Superior temporal gyrus (tissue), 1 donor: ENCODE results near the gene CFAP54.

Experiments used
- DNase-seq: peaks from one replicate; pipeline ENCODE4 v3.0.0-alpha.2; 2016; ENCODE audit errors: extremely low spot score

CFAP54 gene

GRCh38 chr12:96821592-96821991 is 332.2 kb downstream of the CFAP54 start:
- DNase-seq = no peak

GRCh38 chr12:96822641-96823040 is 333.3 kb downstream of the CFAP54 start:
- DNase-seq = no peak

GRCh38 chr12:96824074-96824837 is 334.9 kb downstream of the CFAP54 start:
- no peak for DNase-seq

- no peak for DNase-seq
Measured at GRCh38 chr12:96824838-96825236, 335.5 kb downstream of the CFAP54 start.

GRCh38 chr12:96828169-96828789 is 338.9 kb downstream of the CFAP54 start:
- DNase-seq = no peak

- no peak for DNase-seq
Measured at GRCh38 chr12:96829354-96829753, 340.0 kb downstream of the CFAP54 start.

- DNase-seq = no peak
Measured at GRCh38 chr12:96831346-96831745, 342.0 kb downstream of the CFAP54 start.

GRCh38 chr12:96846293-96846692 is 356.9 kb downstream of the CFAP54 start:
- DNase-seq = no peak

- no peak for DNase-seq
Measured at GRCh38 chr12:96850676-96851075, 361.3 kb downstream of the CFAP54 start.

- no peak for DNase-seq
Measured at GRCh38 chr12:96858162-96858561, 368.8 kb downstream of the CFAP54 start.

- no peak for DNase-seq
Measured at GRCh38 chr12:96861656-96862055, 372.3 kb downstream of the CFAP54 start.

- DNase-seq = no peak
Measured at GRCh38 chr12:96862326-96862725, 372.9 kb downstream of the CFAP54 start.

GRCh38 chr12:96864335-96864734 is 375.0 kb downstream of the CFAP54 start:
- DNase-seq = no peak

- no peak for DNase-seq
Measured at GRCh38 chr12:96866801-96867590, 377.6 kb downstream of the CFAP54 start.

- no peak for DNase-seq
Measured at GRCh38 chr12:96870946-96871345, 381.6 kb downstream of the CFAP54 start.

GRCh38 chr12:96872961-96873360 is 383.6 kb downstream of the CFAP54 start:
- DNase-seq = no peak

- DNase-seq = no peak
Measured at GRCh38 chr12:96874211-96874610, 384.8 kb downstream of the CFAP54 start.

GRCh38 chr12:96876966-96877365 is 387.6 kb downstream of the CFAP54 start:
- DNase-seq = no peak

GRCh38 chr12:96878704-96879103 is 389.3 kb downstream of the CFAP54 start:
- no peak for DNase-seq

- DNase-seq = no peak
Measured at GRCh38 chr12:96879301-96879700, 389.9 kb downstream of the CFAP54 start.

- DNase-seq = no peak
Measured at GRCh38 chr12:96880220-96880619, 390.8 kb downstream of the CFAP54 start.

- no peak for DNase-seq
Measured at GRCh38 chr12:96881608-96882007, 392.2 kb downstream of the CFAP54 start.

- DNase-seq = no peak
Measured at GRCh38 chr12:96882862-96883261, 393.5 kb downstream of the CFAP54 start.
